H1 (cell line): ENCODE measurements around the gene INPP5F. TPM values are rescaled to one million over a fixed set of nuclear protein-coding genes. Genes with fewer than 3 reads are reported as not detected.

Experiments
- CBX8 ChIP-seq: fragments of 300-800, 300-1000 bp; sonication (generic); IDR thresholded peaks from 2 replicates; pipeline ENCODE4 v1.7.1; 2016; ENCODE audit warnings: low read depth, low read length, borderline replicate concordance
- KDM1A ChIP-seq: fragments of 200-600, 300-600 bp; sonication (generic); IDR thresholded peaks from 2 replicates; pipeline ENCODE4 v1.7.1; 2016; ENCODE audit warnings: mild to moderate bottlenecking, low read length, borderline replicate concordance
- KDM4A ChIP-seq: IDR thresholded peaks from one replicate; pipeline ENCODE4 v1.7.1; 2012; ENCODE audit warnings: low read depth, mild to moderate bottlenecking, moderate library complexity, low read length, inconsistent platforms; ENCODE audit not compliant: severe bottlenecking
- RBBP5 ChIP-seq: IDR thresholded peaks from 2 replicates; pipeline ENCODE4 v1.7.1; 2012; ENCODE audit warnings: low read depth, mild to moderate bottlenecking, inconsistent platforms, low read length, moderate library complexity, borderline replicate concordance
- RNF2 ChIP-seq: fragments of 200-900, 300-1000 bp; sonication (generic); IDR thresholded peaks from 2 replicates; pipeline ENCODE4 v1.7.1; 2016; ENCODE audit warnings: borderline replicate concordance, low read depth, mild to moderate bottlenecking, antibody characterized with exemption, low read length; ENCODE audit not compliant: poor library complexity, severe bottlenecking; ENCODE audit errors: missing control alignments
- SIN3A ChIP-seq, 2 experiments: IDR thresholded peaks in 1 of 2; conservative IDR thresholded peaks in 1 of 2; 2 replicates each; pipeline ENCODE4 v1.6.1; 2011 to 2012; ENCODE audit warnings: low read length in 2 of 2, improper control_type of control experiment in 1 of 2, low read depth in 1 of 2, mild to moderate bottlenecking in 1 of 2
- SUZ12 ChIP-seq: fragments of 200-600 bp; sonication (generic); IDR thresholded peaks from 2 replicates; pipeline ENCODE4 v1.6.1; 2012; ENCODE audit warnings: mild to moderate bottlenecking, inconsistent platforms, low read length, moderate library complexity, mixed read lengths
- polyA plus RNA-seq, 7 experiments: library from polyadenylated mRNA; depleted of rRNA in 3 of 7; stranded (reverse) in 5 of 7; unstranded in 2 of 7; fragments of >200 nt in 5 of 7; fragments of 200-250 nt in 2 of 7; gene quantifications; 1 replicate in 5 of 7; 2 replicates in 1 of 7; 4 replicates in 1 of 7; pipeline versions ENCODE4 v1.2.1 to v1.2.3, GENCODE V29; 2011 to 2013; ENCODE audit warnings: missing spikeins in 2 of 7, mixed read lengths in 2 of 7
- total RNA-seq: library from RNA; stranded (reverse); fragmentation: NEBNext Ultra II Directional; extraction: Animal tissue kit (Norgen Biotek cat#: 25700); gene quantifications from 2 replicates; pipeline ENCODE4 v1.2.1, GENCODE V29; 2021

Gene INPP5F
- total and polyA plus RNA-seq, 2 of the 8 experiments (the other 6 are each of a cell fraction or from before 2014, with no cell fraction given), result 50.1 to 101 TPM

DNA sequence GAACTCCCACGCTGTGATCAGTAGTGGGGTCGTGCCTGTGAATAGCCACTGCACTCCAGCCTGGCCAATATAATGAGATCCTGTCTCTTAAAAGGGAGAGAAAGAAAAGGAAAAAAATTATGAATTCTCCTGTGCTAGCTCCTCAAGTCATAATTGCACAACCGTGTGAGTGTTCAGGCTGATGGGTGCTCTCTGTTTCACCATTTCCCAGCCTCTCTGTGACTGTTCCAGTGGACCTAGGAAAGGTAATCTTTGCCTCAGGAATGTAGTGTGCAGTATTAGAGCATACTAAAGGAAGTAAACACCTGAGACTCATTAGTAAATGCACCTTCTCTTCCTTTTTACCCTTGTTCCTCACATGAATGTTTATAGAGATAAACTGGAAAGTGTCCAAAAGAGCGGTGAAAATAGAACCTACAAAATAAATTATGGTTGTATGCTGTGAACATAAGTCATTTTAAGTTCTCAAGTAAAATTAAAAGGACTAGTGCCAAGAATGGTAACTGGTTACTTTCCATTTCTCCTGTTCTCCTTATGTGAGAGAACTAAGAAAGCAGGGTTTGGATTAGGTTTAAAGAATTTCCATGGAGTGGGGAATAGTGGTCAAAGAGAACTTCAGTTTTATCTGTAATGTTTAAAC, 42.7 kb downstream of the INPP5F start (continued):
- TF ChIP-seq KDM1A, result no peak
- TF ChIP-seq RBBP5, result no peak
- TF ChIP-seq CBX8, result no peak
- no peak for TF ChIP-seq RNF2
- no peak for TF ChIP-seq SIN3A (conservative IDR thresholded peaks at IDR 0.05 in 1 of 2, IDR thresholded peaks at IDR 0.05 in 1 of 2; ENCODE audit: low read depth in 1 of 2, low read length in 2 of 2)
- no peak for TF ChIP-seq KDM4A
- no peak for TF ChIP-seq SUZ12
